RPMI7951 (cell line): ENCODE measurements around the gene JAK1. TPM values are rescaled to one million over a fixed set of nuclear protein-coding genes. Genes with fewer than 3 reads are reported as not detected.

Experiments used
- DNase-seq: peaks from one replicate; pipeline ENCODE4 v3.0.0-alpha.2; 2012; ENCODE audit warnings: low read depth
- total RNA-seq: library from RNA; depleted of rRNA; stranded (reverse); fragments of >200 nt; shearing (Covaris generic); gene quantifications from 2 replicates; pipeline ENCODE4 v1.2.3, GENCODE V29; 2014

The JAK1 gene
- total RNA-seq, 1 experiment from 2014 or later = 72.1 TPM

DNA sequence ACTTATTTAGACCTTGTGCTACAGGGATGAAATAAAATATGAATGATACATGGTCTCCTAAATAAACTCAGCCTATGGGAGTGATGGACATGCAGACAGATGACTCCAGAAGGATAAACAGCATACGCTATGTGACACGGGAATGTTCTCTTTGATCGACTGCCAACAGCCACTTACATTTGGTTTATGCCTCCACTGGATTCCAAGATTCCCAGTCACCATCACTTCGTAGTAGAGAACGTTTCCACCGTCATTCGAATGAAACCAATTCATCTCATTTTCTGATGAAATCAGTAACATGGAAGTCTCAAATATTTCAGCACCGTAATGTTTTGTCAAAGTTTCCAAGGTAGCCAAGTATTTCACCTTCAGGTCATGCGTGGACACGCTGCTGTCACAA lies 99.7 kb downstream of the JAK1 start:
- DNase-seq = no peak

DNA sequence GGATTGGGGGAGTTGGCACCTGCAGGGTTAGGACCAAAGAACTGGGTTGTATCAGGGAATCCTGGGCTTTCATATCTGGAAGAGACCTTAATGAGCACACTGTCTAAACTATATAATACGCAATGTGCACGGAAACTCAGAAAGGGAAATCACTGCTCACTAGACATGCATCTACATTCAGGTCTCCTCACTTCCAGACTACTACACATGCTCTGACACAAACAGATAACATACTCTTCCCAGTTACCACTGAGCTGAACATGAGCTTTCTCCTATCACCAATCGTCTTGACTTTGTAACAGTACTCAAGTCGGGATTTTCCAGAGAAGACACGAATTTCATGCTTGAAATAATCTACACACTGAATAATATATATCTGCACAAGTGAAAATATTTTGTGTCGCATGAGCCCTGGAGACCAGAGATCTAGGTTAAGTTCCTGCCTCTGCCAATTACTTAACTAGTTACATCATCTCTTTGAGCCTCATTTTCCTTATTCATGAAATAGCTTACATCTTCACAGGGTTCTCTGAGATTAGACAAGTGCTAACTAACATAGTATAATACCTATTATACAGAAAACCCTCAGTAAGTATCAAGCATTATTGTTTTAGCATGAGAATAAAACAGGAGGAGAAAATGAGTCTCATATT lies 101.1 kb downstream of the JAK1 start:
- no peak for DNase-seq

DNA sequence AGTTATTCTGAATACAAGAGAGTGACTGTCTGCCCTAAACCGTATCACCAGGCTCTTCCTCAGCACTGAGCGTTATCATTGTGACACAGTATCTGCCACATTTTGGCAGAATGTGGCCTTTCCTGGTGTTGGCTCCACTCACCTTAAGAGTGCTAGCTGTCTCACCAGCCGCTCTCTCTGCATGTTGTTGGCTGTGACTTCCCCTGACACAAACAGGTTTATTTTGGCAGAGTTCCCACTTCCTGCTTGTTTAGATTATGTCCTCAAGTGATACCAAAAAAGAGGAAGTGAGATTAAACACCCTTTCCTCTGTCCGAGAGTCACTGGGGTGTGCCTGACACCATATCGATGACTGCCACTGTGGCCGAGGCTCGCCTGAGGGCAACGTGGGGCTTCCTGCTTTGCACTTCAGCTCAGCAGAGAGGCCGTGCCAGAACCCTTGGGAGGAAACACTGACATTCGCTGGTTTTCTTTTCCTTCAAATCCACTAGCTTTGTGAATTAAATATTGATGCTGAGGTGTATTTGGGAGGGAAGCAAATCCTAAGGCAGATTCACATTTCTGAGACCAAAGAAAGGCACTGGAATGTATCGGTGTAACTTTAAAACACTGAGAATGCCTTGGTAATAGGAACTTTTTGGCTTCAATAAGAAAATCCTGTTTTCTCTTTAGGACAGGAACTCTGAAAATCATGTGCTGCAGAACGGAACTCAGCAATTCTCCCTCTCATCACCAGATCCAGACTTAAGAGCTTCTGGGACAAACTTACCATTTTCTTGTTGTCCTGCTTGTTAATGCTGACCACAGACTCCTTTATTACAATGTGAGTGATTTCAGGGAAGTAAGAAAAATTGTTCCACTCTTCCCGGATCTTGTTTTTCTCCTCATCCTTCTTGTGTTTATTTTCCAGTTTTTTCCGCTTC lies 102.1 kb downstream of the JAK1 start:
- peak; percentile 9 for DNase-seq

DNA sequence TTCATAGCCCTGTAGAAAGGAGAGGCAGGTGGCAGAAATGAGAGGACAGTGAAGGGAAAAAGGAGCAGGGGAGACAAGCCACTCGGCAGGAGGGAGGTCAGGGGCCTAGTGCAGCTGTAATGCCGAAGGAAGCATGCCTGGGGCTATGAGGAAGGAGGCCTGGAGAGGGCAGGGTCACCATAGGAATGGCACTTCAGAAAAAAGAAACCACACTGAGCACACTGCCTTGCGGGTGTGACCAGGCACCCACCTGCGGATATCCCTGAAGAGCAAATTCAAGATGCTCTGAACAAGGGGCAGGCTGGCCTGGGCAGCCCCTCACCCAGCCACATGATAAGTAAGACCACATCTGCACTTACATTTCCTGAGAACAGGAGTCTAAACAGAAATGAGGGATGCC lies 104.7 kb downstream of the JAK1 start:
- peak; percentile 31 for DNase-seq

DNA sequence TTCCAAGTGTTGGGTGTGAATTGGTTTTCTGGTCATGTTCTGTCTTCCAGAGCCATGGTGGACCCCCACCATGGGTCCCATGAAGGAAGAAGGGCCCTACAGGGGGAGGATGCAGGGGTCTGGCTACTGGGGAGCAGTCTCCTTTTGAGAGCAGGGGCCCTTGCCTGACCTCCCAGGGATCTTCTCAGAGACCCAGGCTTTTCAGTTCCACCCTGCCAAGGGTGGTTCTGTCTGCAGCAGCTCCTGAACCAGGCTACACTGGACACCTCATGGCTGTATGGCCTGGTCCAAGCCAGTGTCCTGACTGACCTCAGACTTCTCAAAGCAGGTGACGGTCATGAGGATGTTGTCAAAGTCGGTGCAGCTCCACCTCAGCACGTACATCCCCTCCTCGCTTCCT lies 109.0 kb downstream of the JAK1 start:
- no peak for DNase-seq

DNA sequence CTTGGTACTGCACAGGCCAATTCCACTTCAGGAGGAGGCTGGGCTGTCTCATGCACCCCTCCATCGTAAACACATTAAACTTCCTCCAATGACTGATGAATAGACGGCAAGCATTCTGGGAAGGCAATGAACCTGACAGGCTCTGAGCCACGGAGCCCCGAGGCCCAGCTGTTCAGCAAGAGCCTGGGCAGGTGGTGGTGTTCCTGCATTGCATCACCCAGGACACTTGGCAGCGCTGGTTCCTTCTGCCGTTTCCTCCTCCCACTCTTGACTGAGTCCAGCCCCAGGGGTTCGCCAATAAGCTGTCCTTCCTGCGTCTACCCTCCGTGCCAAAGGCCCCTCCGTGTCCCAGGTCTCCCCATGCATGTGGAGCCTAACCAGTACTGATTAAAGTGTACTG lies 109.8 kb downstream of the JAK1 start:
- DNase-seq = no peak

DNA sequence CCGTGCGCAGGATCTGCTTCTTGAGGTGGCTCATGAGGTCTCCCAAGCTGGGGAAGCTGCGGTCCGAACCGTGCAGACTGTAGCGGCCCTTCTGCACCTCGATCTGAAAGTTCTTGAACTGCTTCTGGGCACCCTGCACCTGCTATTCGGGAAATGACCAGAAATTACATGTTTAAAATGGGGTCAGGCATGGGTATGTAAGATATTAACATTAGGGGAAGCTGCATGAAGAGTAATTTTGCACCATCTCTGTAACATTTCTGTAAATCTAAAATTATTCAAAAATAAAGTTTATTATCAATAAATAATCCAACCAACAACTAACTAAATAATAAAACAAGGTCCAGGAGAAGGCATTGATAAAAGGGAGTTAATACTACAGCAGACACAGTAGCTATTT lies 110.8 kb downstream of the JAK1 start:
- DNase-seq = no peak

DNA sequence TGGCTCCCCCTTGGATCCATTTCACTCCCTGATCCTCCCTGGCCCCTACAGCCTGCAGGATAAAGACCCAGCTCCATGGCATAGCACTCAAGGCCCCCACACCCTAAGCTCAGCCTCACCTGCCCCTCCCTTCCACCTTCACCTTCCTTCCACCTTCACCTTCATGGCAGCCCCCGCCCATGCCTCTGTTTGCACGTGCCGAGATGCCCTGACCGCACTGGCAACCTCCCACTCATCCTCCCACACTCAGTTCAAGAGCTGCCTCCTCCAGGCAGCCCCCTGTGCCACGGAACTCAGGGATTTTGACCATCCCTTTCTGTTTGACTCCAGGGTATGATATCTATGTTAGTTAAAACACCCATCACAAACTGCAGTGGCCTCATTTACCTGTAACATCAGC lies 111.7 kb downstream of the JAK1 start:
- DNase-seq = no peak

DNA sequence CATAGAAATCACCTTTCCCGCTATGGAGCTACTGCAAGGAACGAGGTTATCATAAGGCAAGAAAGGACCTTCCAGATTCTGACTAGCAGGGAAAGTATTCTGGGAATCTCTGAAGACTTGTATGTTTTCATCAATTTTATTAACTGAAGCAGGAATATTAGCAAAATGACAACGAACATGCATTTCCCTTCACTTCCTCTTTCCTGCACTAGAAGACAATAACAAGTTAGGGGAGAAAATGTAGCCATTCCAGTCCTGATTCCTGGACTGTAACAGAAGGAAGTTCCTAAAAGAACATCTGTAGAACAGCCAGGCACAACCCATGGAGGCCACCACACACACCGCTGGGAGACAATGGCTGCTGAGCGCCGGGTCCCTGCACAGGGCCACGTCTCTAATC lies 114.7 kb downstream of the JAK1 start:
- DNase-seq = no peak

DNA sequence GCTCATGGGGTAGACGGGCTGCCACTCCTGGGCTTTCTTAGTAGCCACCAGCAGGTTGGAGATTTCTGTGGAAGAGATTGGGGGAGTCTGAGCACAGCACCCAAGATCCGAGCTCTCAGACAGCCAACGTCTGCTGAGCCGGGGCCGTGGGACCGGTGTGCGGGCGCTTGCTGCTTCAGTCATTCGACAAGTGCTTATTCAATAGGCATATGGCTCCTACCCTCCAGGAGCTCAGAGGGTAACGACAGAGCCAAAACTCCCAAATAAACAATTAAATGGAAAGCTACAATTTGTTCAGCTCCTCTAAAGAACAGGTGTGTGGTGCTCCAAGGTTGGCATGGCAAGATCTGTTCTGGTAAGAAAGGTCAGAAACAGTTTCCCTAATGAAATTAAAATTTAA lies 115.5 kb downstream of the JAK1 start:
- no peak for DNase-seq

DNA sequence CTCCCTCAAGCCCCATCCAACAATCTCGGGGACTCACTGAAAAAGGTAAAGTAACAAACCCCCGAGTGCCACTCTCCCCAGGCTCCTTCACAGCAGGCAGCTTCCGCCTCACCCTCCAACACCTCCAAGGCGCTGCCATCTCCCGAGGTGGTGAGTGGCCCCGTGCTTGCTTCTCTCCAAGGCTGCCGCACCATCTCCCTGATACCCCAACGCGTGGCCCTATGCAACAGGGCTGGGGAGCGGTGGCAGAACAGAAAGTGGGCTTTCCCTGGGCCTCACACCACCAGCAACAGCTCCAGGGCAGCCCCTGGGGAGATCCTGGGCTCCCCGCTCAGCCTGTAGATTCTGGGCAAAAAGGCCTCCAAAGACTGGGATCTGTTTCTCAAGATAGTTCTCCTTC lies 116.4 kb downstream of the JAK1 start:
- DNase-seq = no peak

DNA sequence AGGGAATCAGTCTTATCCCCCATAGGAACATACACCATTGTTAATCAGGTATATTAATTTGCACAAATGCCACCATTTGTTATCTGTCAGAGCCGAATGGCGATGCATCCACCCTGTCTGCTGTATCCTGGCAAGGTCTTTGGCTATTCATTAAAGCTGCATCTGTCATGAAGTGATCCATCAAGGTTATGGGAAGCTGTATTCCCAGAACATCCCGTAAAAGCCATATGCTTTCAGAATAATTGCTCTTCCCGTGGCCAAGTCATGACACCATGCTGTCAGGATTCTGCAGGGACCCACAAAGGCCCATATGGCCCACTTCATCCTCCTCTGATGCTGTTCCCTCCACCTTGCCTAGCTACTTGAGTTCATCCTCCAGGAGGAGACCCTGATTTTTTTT lies 117.5 kb downstream of the JAK1 start:
- no peak for DNase-seq

DNA sequence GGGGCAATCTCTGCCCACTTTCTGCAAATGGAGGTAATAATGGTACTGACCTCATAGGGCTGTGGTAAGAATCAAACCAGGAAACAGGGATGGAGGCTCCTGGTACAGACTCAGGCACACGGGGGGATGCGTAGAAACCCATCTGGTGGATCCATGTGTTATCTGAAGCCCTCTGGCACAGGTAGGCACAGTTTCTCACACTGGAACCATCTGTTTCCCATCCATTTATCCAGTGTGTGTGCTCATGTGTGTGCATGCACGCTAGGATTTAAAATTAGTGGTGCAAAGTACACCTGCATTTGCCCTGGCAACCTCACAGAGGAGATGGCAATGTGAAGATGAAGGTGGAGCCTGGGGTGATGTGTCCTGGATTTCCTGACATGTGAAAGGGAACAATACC lies 118.2 kb downstream of the JAK1 start:
- no peak for DNase-seq

DNA sequence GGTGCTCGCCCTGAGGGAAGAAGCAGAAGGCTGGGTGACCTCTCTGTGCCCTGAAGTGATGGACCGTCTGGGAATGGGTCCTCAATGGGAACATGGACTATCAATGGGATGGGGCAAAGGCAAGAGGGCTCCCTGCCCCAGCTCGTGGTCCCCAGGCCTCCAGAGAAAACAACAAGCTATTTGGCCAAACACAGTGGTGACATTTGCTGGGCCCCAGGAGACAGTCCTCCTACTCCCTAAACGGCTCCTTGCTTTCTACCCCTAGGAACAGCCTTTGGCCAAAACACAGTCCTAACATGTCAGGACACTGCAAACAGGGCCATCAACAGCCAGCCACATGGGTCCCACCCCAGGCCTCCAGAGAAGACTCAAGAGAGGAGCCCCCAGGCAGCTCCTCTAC lies 118.7 kb downstream of the JAK1 start:
- no peak for DNase-seq

DNA sequence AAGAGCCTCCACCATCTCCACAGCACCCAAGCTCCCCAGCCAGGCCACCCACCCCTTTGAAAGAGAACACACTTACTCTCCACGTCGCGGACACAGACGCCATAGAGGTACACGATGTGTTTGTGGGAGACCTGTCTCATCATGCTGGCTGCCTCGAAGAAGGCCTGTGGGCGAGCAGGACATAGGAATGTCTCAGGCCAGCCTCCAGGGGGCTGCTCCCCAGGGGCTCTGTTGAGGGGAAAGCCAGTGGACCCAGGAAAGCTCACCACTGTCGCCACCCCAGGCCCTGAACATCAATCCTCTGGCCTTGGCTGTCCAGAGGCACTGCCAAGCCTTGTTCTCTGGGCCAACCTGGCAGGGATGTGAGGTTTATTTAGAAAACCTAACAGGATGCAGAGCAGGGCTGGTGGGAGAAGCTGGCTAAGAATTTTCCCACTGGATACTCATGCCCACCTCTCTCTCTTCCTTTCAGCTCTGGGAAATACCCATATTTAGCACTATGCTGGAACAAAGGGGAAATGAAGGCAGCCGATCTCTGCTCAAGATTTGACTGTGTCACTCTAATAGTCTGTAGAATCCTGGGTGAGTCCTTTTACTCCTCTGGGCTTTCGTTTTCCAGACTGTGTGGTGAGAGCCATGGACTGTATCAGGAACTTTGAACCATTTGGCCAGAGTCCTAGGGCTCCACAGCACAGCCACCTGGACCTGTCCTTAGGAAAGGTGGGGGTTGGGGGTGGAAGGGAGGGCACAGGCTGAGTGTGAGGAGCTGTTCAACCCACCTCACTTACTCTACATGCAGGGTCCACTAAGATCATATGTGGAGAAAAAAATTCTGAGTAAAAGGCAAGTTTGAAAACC lies 119.5 kb downstream of the JAK1 start:
- DNase-seq = no peak

DNA sequence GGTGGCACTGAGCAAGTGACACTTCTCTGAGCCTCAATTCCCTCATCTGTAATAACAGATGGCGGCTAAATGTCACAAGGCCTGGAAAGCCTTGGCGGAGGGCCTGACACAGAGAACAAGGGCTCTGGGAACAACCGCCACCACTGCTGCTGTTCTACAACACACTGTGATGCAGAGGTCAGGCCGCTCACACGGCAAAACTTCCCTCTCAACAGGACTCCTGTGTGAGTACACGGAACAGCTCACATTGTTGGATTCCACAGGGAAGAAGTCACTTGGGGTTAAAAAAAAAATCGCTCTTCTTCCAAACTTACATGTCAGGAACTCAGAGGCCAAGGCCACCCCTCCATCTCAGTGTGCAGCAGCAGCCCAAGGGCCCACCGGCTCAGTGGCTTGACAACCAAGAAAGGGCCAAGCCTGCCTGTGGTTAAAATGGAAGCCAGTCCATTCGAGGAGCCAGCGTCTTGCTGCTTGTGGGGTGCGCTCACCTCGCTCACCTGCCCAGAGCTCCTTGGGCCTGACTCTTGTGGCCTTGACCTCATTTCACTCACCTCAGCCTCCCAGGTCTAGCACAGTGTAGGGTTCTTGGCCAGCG lies 120.4 kb downstream of the JAK1 start:
- no peak for DNase-seq

DNA sequence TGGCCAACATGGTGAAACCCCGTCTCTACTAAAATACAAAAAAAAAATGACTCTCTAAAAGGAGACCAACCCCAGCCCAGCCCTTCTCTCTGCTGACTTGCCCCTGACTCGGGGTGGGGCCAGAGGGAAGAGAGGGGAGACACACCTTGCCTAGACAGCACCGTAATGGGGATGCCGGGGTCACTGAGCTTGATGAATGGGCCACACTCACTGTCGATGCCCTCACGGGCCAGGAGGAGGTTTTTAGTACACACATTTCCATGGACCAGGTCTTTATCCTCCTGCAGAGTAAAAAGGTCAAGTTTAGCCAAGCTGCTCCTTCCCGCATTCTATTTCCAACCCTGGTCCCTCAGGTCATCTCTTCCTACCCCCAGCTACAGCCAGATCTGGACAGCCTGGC lies 121.7 kb downstream of the JAK1 start:
- no peak for DNase-seq

DNA sequence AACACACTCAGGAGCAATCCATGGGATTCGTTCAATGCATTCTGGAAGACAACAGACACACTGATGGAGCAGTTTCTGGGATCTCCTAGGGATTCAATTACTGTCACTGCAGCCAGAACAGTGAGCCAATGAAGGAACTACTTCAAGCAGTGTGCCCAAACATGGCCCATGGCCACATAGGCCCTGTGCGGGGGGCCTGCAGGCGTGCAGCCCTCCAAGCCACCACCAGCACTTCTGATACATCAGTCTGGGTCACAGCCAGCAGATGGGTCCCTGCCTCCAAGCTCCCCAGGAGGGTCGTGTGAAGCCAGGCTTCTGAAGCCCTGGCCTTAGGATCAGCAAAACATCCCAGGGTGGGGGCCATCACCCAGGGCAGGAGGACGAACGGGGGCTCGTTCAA lies 122.2 kb downstream of the JAK1 start:
- no peak for DNase-seq

DNA sequence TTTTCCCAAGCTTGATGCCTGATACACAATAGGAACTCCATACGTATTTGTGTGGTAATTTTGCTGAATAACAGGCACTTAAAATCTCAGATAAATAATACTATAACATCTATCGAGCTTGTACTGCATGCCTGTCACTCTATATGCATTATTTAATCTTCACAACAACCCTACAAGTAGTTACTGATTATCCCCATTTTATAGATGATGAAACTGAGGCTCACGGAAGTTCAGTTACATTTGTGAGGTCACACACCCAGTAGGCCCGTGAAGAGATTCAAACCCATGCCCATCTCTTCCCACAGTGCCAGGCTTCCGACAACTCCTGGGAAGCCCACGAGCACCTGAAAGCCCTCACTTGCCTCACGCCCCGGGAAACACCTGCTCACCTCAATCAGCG lies 122.7 kb downstream of the JAK1 start:
- DNase-seq = no peak

DNA sequence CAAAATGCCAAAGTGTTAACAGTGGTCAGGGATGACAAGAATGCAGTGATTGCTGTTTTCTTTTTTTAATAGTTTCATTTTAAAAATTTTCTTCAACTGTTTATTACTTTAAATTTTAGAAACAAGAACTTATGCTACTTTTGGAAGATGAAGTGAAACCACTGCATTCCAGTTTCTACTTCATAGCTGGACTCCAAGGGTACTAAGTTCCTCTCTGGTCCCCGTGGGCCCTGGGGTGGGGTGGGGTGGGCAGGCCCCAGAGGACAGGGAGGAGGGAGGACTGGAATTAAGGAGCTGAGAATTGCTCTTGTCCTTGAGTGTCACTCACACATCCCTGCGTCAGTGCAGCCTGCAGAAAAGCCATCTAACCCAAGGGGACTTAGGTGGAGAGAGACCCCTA lies 124.1 kb downstream of the JAK1 start:
- DNase-seq = no peak

DNA sequence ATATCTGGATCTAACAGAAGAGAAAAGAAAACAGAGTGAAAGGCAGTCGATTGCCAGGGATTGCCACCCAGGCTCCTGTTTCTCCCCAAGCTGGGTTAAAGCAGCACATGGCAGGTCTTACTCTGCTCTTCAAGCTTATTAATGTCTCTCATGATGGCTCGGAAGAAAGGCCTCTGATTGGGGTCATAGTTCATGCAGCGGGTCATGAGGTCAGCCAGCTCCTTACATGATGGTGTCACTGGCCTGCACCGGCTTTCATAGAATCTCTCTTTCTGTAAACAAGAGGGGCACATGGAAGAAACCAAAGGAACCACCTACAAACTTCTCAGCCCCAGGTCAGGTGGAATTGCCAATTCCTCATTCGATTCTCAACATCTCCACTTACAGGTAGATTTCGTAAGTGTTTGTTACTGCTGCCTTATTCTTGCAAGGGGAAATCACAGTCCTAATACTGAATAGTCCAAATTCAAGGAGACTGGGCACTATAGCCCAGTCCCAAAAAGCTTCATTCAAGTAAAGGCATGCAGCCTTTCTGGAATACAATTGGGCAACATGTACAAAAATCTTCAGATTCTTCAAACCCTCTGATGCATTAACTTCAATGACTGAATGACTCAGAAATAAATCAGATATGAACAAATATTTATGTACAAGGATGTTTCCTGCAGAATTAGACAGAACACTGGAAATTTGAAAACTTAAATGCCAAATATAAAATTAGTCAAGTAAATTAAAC lies 124.9 kb downstream of the JAK1 start:
- DNase-seq = no peak
